ENCODE measurements around the gene CABYR. TPM values are rescaled to one million over a fixed set of nuclear protein-coding genes. Genes with fewer than 3 reads are reported as not detected.

CABYR gene
- total RNA-seq, 4 donors from 2014 or later, result 2.0 to 4.4 TPM; not detected in 2

- no peaks in the 10 kb centered on the region for H3K36me3 ChIP-seq
- DNase-seq, result no peak
- no peak overlapping the region for H3K4me3 ChIP-seq
- H3K4me1 ChIP-seq, result no peaks in the 10 kb centered on the region
- TF ChIP-seq, protein P1, sequence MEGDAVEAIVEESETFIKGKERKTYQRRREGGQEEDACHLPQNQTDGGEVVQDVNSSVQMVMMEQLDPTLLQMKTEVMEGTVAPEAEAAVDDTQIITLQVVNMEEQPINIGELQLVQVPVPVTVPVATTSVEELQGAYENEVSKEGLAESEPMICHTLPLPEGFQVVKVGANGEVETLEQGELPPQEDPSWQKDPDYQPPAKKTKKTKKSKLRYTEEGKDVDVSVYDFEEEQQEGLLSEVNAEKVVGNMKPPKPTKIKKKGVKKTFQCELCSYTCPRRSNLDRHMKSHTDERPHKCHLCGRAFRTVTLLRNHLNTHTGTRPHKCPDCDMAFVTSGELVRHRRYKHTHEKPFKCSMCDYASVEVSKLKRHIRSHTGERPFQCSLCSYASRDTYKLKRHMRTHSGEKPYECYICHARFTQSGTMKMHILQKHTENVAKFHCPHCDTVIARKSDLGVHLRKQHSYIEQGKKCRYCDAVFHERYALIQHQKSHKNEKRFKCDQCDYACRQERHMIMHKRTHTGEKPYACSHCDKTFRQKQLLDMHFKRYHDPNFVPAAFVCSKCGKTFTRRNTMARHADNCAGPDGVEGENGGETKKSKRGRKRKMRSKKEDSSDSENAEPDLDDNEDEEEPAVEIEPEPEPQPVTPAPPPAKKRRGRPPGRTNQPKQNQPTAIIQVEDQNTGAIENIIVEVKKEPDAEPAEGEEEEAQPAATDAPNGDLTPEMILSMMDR (IDR thresholded peaks at IDR 0.05), result no peak
- TF ChIP-seq POLR2A (IDR thresholded peaks at IDR 0.05), result no peak
- no peaks in the 10 kb centered on the region for H3K27me3 ChIP-seq
- no peak overlapping the region for H3K27ac ChIP-seq
- H3K9me3 ChIP-seq, result no peaks in the 10 kb centered on the region
- intact Hi-C loops (cut with DNase I; ENCODE audit: low total_unique reads), result no loop called here
These were observed 10.2 kb upstream of the CABYR start for GRCh38 chr18:24128700-24129099.

GRCh38 chr18:24130494-24130893, 8.4 kb upstream of the CABYR start:
- Histone ChIP-seq H3K4me3 (no peak overlapping the region), H3K9me3 (no peaks in the 10 kb centered on the region), H3K36me3 (no peaks in the 10 kb centered on the region), H3K27me3 (no peaks in the 10 kb centered on the region), H3K27ac (no peak overlapping the region), H3K4me1 (no peaks in the 10 kb centered on the region)
- intact Hi-C loops (cut with DNase I; ENCODE audit: low total_unique reads), result no loop called here
- TF ChIP-seq POLR2A (IDR thresholded peaks at IDR 0.05), result no peak
- TF ChIP-seq, protein P1 (IDR thresholded peaks at IDR 0.05), result no peak
- DNase-seq, result no peak

- intact Hi-C loops (cut with DNase I; ENCODE audit: low total_unique reads), result no loop called here
- no peaks in the 10 kb centered on the region for H3K36me3 ChIP-seq
- no peak overlapping the region for H3K4me3 ChIP-seq
- no peaks in the 10 kb centered on the region for H3K27me3 ChIP-seq
- DNase-seq, result no peak
- TF ChIP-seq POLR2A (IDR thresholded peaks at IDR 0.05), result no peak
- TF ChIP-seq, protein P1 (IDR thresholded peaks at IDR 0.05), result no peak
- H3K4me1 ChIP-seq, result no peaks in the 10 kb centered on the region
- H3K9me3 ChIP-seq, result no peaks in the 10 kb centered on the region
- no peak overlapping the region for H3K27ac ChIP-seq
These were observed 1.9 kb upstream of the CABYR start for GRCh38 chr18:24136967-24137373.

DNA sequence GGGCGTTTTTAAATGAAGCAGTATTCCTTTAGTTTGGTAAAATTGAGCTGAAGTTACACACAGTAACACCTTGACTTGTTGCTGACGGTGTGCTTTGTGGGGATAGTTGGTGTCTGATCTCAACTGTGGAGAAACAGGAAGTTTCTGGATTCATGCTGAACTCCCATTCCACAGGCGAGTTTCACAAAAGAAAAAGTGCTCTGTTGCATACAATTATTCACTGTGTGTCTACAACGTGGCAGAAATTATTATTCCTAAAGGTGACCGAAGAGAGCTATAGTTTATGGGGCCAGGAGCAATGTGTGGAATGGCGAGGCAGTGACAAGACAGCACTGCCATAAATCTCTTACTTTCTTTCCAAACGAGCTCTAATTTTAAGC, 463 bp upstream of the CABYR start:
- no peak for TF ChIP-seq POLR2A (IDR thresholded peaks at IDR 0.05)
- TF ChIP-seq, protein P1 (IDR thresholded peaks at IDR 0.05), result no peak
- intact Hi-C loops (cut with DNase I; ENCODE audit: low total_unique reads), result no loop called here
- H3K27ac ChIP-seq, result peak overlapping the region; percentile 50 to 67

DNA sequence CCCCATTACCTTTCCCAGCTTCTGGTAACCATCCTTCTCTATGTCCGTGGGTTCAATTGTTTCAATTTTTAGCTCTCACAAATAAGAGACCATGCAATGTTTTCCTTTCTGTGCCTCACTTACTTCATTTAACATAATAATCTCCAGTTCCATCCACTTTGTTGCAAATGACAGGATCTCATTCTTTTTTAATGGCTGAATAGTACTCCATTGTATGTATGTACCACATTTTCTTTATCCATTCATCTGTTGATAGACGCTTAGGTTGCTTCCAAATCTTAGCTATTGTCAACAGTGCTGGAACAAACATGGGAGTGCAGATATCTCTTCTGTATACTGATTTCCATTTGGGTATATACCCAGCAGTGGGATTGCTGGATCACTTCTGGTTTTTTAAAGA, 1.8 kb downstream of the CABYR start:
- intact Hi-C loops (cut with DNase I; ENCODE audit: low total_unique reads), result no loop called here
- Histone ChIP-seq H3K9me3 (no peaks in the 10 kb centered on the region), H3K27ac (no peak overlapping the region), H3K4me3 (no peak overlapping the region), H3K27me3 (no peaks in the 10 kb centered on the region), H3K36me3 (no peaks in the 10 kb centered on the region), H3K4me1 (no peaks in the 10 kb centered on the region)
- no peak for DNase-seq
- TF ChIP-seq, protein P1 (IDR thresholded peaks at IDR 0.05), result no peak

More for the DNA sequence above, 463 bp upstream of the CABYR start:
- H3K36me3 ChIP-seq, result no peaks in the 10 kb centered on the region
- H3K4me3 ChIP-seq, result peak overlapping the region; percentile 49 to 63
- DNase-seq, result no peak
- H3K9me3 ChIP-seq, result no peaks in the 10 kb centered on the region
- H3K4me1 ChIP-seq, result no peaks in the 10 kb centered on the region
- H3K27me3 ChIP-seq, result no peaks in the 10 kb centered on the region

Data from uterus (tissue), 4 donors.